Upper lobe of left lung (tissue), 4 donors: ENCODE measurements around the gene ADCY2.

Experiments used
- CTCF ChIP-seq, 6 experiments: fragments of 450-650 bp in 4 of 6; fragments of 200-600 bp in 2 of 6; sonication (generic) in 2 of 6; IDR thresholded peaks; one replicate each; pipeline ENCODE4 v1.5.1; 2016 to 2019; ENCODE audit warnings: antibody characterized with exemption in 6 of 6
- EP300 ChIP-seq, 4 donors: sonication (generic); formaldehyde crosslinking; IDR thresholded peaks; one replicate each; pipeline ENCODE4 v1.5.1; 2017; ENCODE audit warnings: antibody characterized with exemption in 4 of 4, control low read depth in 2 of 4
- POLR2A ChIP-seq, 4 donors: fragments of 450-650 bp; IDR thresholded peaks; one replicate each; pipeline ENCODE4 v1.5.1; 2016 to 2017; ENCODE audit warnings: antibody characterized with exemption in 4 of 4, mild to moderate bottlenecking in 2 of 4
- POLR2AphosphoS5 ChIP-seq, 2 donors: sonication (generic); formaldehyde crosslinking; IDR thresholded peaks; one replicate each; pipeline ENCODE4 v1.5.1; 2017; ENCODE audit warnings: antibody characterized with exemption in 2 of 2

GRCh38 chr5:7789567-7789966 is 393.6 kb downstream of the ADCY2 start:
- TF ChIP-seq CTCF (IDR thresholded peaks at IDR 0.05) (no peak), POLR2AphosphoS5 (IDR thresholded peaks at IDR 0.05) (no peak), POLR2A (IDR thresholded peaks at IDR 0.05) (no peak), EP300 (IDR thresholded peaks at IDR 0.05) (no peak)
